GM23338 (cell line): ENCODE measurements around the gene OR51E1. TPM values are rescaled to one million over a fixed set of nuclear protein-coding genes. Genes with fewer than 3 reads are reported as not detected.

Experiments
- ATAC-seq: fragments of 200-7000 bp; cut with Tn5 transposase; 3 replicates; pipeline ENCODE4 v1.9.1; 2020
- DNase-seq: peaks from one replicate; pipeline ENCODE4 v3.0.0-alpha.2; 2015; ENCODE audit warnings: low spot score
- H2AFZ ChIP-seq: fragments of 200-600 bp; sonication (generic); 2 replicates; pipeline ENCODE4 v1.8.0; 2016; ENCODE audit warnings: antibody characterized with exemption, mild to moderate bottlenecking, moderate library complexity
- H3F3A ChIP-seq: fragments of 200-600 bp; sonication (generic); replicated peaks from 2 replicates; pipeline ENCODE4 v1.8.0; 2017; ENCODE audit warnings: antibody characterized with exemption, mixed run types, low read depth
- H3K27ac ChIP-seq: fragments of 200-600 bp; sonication (generic); 2 replicates; pipeline ENCODE4 v1.6.1; 2016; ENCODE audit warnings: low read depth
- H3K27me3 ChIP-seq: fragments of 200-600 bp; sonication (generic); 2 replicates; pipeline ENCODE4 v1.8.0; 2016; ENCODE audit warnings: mild to moderate bottlenecking, mixed run types, moderate library complexity; ENCODE audit not compliant: insufficient read depth
- H3K36me3 ChIP-seq: fragments of 200-600 bp; sonication (generic); 2 replicates; pipeline ENCODE4 v1.8.0; 2016; ENCODE audit warnings: mild to moderate bottlenecking; ENCODE audit not compliant: insufficient read depth
- H3K4me1 ChIP-seq: fragments of 200-600 bp; sonication (generic); 2 replicates; pipeline ENCODE4 v1.8.0; 2016; ENCODE audit warnings: mild to moderate bottlenecking, moderate library complexity; ENCODE audit not compliant: insufficient read depth
- H3K4me2 ChIP-seq: fragments of 200-600 bp; sonication (generic); 2 replicates; pipeline ENCODE4 v1.7.1; 2017; ENCODE audit warnings: mixed run types
- H3K4me3 ChIP-seq: fragments of 200-600 bp; sonication (generic); 2 replicates; pipeline ENCODE4 v1.6.1; 2016; ENCODE audit warnings: mixed run types
- H3K79me2 ChIP-seq: fragments of 200-600 bp; sonication (generic); replicated peaks from 2 replicates; pipeline ENCODE4 v1.8.0; 2017; ENCODE audit warnings: mild to moderate bottlenecking; ENCODE audit not compliant: insufficient read depth
- H3K9me2 ChIP-seq: fragments of 200-600 bp; sonication (generic); 2 replicates; pipeline ENCODE4 v1.8.0; 2017; ENCODE audit not compliant: insufficient read depth
- H4K20me1 ChIP-seq: fragments of 200-600 bp; sonication (generic); replicated peaks from 2 replicates; pipeline ENCODE4 v1.8.0; 2017; ENCODE audit warnings: mild to moderate bottlenecking; ENCODE audit not compliant: insufficient read depth
- H3K27ac Mint-ChIP-seq: 2 replicates; pipeline ENCODE4 v1.8.0; 2020; ENCODE audit warnings: inconsistent platforms, mild to moderate bottlenecking, moderate library complexity, mixed read lengths
- H3K27me3 Mint-ChIP-seq: 3 replicates; pipeline ENCODE4 v1.8.0; 2022; ENCODE audit warnings: low read depth, mild to moderate bottlenecking, moderate library complexity, mixed read lengths, inconsistent platforms; ENCODE audit not compliant: insufficient read depth, poor library complexity
- H3K36me3 Mint-ChIP-seq: 3 replicates; pipeline ENCODE4 v1.8.0; 2021; ENCODE audit warnings: low read depth, mild to moderate bottlenecking, inconsistent platforms, moderate library complexity, mixed read lengths
- H3K4me1 Mint-ChIP-seq: 3 replicates; pipeline ENCODE4 v1.8.0; 2020; ENCODE audit warnings: mild to moderate bottlenecking, inconsistent platforms, mixed read lengths
- H3K4me3 Mint-ChIP-seq: 3 replicates; pipeline ENCODE4 v1.8.0; 2021; ENCODE audit warnings: moderate library complexity, mild to moderate bottlenecking, inconsistent platforms, mixed read lengths
- H3K9me3 Mint-ChIP-seq: 3 replicates; pipeline ENCODE4 v1.8.0; 2020; ENCODE audit warnings: moderate library complexity, mild to moderate bottlenecking, inconsistent platforms, mixed read lengths
- CREB1 ChIP-seq: fragments of 250-450 bp; sonication (Bioruptor Pico); IDR thresholded peaks from 2 replicates; pipeline ENCODE4 v1.5.0; 2020; ENCODE audit warnings: low read depth, mild to moderate bottlenecking, moderate library complexity
- CTCF ChIP-seq, 2 experiments: fragments of 200-600 bp in 1 of 2; sonication (generic) in 1 of 2; conservative IDR thresholded peaks; 2 replicates each; pipeline versions ENCODE4 v1.5.1 to v1.6.1; 2016 to 2017; ENCODE audit warnings: antibody characterized with exemption in 2 of 2, low read depth in 2 of 2, mild to moderate bottlenecking in 2 of 2, moderate library complexity in 1 of 2
- ETS1 ChIP-seq: IDR thresholded peaks from 2 replicates; pipeline ENCODE4 v1.6.1; 2016; ENCODE audit warnings: antibody characterized with exemption
- EZH2 ChIP-seq: fragments of 200-600 bp; sonication (generic); IDR thresholded peaks from one replicate; pipeline ENCODE4 v1.8.0; 2017; ENCODE audit warnings: antibody characterized with exemption, mild to moderate bottlenecking, low read depth; ENCODE audit not compliant: unreplicated experiment
- EZH2phosphoT487 ChIP-seq: fragments of 200-600 bp; sonication (generic); IDR thresholded peaks from one replicate; pipeline ENCODE4 v1.8.1; 2018; ENCODE audit warnings: antibody characterized with exemption; ENCODE audit not compliant: unreplicated experiment
- JUNB ChIP-seq: IDR thresholded peaks from one replicate; pipeline ENCODE4 v1.6.1; 2016; ENCODE audit warnings: antibody characterized with exemption; ENCODE audit not compliant: unreplicated experiment
- NANOG ChIP-seq: IDR thresholded peaks from 2 replicates; pipeline ENCODE4 v1.6.1; 2016; ENCODE audit warnings: antibody characterized with exemption, borderline replicate concordance
- POLR2AphosphoS5 ChIP-seq: IDR thresholded peaks from 2 replicates; pipeline ENCODE4 v1.6.1; 2016; ENCODE audit warnings: antibody characterized with exemption, low read depth
- STAT1 ChIP-seq: IDR thresholded peaks from one replicate; pipeline ENCODE4 v1.6.1; 2016; ENCODE audit warnings: antibody characterized with exemption; ENCODE audit not compliant: unreplicated experiment
- ZNF114 ChIP-seq: fragments of 250-450 bp; sonication (Bioruptor Pico); IDR thresholded peaks from 2 replicates; pipeline ENCODE4 v1.5.0; 2020; ENCODE audit warnings: mild to moderate bottlenecking, moderate library complexity
- ZNF331 ChIP-seq: fragments of 250-450 bp; sonication (Bioruptor Pico); IDR thresholded peaks from 2 replicates; pipeline ENCODE4 v1.5.0; 2020; ENCODE audit warnings: low read depth, mild to moderate bottlenecking, moderate library complexity
- polyA plus RNA-seq: library from polyadenylated mRNA; unstranded; fragments of >200 nt; fragmentation: Nextera tagmentation; extraction: Ambion mirVana; gene quantifications from 2 replicates; pipeline ENCODE4 v1.2.1, GENCODE V29; 2016
- total RNA-seq: library from RNA; depleted of rRNA; stranded (reverse); fragments of >200 nt; shearing (Covaris generic); gene quantifications from 2 replicates; pipeline ENCODE4 v1.2.3, GENCODE V29; 2014
- TF ChIP-seq, protein P1 (sequence below): fragments of 250-450 bp; sonication (Bioruptor Pico); IDR thresholded peaks from 2 replicates; pipeline ENCODE4 v1.5.0; 2020; ENCODE audit warnings: mild to moderate bottlenecking, moderate library complexity
- TF ChIP-seq, protein P2 (sequence below): IDR thresholded peaks from one replicate; pipeline ENCODE4 v1.6.1; 2018; ENCODE audit warnings: antibody characterized with exemption; ENCODE audit not compliant: unreplicated experiment

Gene OR51E1
- total and polyA plus RNA-seq, 2 experiments from 2014 or later = not detected

- Histone ChIP-seq H3K79me2 (no peaks in the 10 kb centered on the region), H3K4me1 (no peaks in the 10 kb centered on the region), H2AFZ (no peak overlapping the region), H3K27me3 (no peaks in the 10 kb centered on the region), H4K20me1 (no peaks in the 10 kb centered on the region), H3F3A (no peaks in the 10 kb centered on the region), H3K36me3 (no peaks in the 10 kb centered on the region), H3K4me2 (no peak overlapping the region), H3K27ac (no peak overlapping the region), H3K9me2 (0 out of 2 replicates have a peak, but pooled peaks cover 6% of the 10 kb centered on the region), H3K4me3 (no peak overlapping the region)
- ATAC-seq = no peak
- Mint-ChIP-seq H3K9me3 (peaks cover 6% of the 10 kb centered on the region), H3K27me3 (no peaks in the 10 kb centered on the region), H3K4me3 (no peak overlapping the region), H3K36me3 (no peaks in the 10 kb centered on the region), H3K4me1 (no peaks in the 10 kb centered on the region), H3K27ac (no peak overlapping the region)
- no peak for TF ChIP-seq CREB1 (CRISPR knock-in tag)
- no peak for TF ChIP-seq NANOG
- TF ChIP-seq STAT1 = no peak
- no peak for TF ChIP-seq ETS1
- no peak for TF ChIP-seq ZNF114
- TF ChIP-seq, protein P1, sequence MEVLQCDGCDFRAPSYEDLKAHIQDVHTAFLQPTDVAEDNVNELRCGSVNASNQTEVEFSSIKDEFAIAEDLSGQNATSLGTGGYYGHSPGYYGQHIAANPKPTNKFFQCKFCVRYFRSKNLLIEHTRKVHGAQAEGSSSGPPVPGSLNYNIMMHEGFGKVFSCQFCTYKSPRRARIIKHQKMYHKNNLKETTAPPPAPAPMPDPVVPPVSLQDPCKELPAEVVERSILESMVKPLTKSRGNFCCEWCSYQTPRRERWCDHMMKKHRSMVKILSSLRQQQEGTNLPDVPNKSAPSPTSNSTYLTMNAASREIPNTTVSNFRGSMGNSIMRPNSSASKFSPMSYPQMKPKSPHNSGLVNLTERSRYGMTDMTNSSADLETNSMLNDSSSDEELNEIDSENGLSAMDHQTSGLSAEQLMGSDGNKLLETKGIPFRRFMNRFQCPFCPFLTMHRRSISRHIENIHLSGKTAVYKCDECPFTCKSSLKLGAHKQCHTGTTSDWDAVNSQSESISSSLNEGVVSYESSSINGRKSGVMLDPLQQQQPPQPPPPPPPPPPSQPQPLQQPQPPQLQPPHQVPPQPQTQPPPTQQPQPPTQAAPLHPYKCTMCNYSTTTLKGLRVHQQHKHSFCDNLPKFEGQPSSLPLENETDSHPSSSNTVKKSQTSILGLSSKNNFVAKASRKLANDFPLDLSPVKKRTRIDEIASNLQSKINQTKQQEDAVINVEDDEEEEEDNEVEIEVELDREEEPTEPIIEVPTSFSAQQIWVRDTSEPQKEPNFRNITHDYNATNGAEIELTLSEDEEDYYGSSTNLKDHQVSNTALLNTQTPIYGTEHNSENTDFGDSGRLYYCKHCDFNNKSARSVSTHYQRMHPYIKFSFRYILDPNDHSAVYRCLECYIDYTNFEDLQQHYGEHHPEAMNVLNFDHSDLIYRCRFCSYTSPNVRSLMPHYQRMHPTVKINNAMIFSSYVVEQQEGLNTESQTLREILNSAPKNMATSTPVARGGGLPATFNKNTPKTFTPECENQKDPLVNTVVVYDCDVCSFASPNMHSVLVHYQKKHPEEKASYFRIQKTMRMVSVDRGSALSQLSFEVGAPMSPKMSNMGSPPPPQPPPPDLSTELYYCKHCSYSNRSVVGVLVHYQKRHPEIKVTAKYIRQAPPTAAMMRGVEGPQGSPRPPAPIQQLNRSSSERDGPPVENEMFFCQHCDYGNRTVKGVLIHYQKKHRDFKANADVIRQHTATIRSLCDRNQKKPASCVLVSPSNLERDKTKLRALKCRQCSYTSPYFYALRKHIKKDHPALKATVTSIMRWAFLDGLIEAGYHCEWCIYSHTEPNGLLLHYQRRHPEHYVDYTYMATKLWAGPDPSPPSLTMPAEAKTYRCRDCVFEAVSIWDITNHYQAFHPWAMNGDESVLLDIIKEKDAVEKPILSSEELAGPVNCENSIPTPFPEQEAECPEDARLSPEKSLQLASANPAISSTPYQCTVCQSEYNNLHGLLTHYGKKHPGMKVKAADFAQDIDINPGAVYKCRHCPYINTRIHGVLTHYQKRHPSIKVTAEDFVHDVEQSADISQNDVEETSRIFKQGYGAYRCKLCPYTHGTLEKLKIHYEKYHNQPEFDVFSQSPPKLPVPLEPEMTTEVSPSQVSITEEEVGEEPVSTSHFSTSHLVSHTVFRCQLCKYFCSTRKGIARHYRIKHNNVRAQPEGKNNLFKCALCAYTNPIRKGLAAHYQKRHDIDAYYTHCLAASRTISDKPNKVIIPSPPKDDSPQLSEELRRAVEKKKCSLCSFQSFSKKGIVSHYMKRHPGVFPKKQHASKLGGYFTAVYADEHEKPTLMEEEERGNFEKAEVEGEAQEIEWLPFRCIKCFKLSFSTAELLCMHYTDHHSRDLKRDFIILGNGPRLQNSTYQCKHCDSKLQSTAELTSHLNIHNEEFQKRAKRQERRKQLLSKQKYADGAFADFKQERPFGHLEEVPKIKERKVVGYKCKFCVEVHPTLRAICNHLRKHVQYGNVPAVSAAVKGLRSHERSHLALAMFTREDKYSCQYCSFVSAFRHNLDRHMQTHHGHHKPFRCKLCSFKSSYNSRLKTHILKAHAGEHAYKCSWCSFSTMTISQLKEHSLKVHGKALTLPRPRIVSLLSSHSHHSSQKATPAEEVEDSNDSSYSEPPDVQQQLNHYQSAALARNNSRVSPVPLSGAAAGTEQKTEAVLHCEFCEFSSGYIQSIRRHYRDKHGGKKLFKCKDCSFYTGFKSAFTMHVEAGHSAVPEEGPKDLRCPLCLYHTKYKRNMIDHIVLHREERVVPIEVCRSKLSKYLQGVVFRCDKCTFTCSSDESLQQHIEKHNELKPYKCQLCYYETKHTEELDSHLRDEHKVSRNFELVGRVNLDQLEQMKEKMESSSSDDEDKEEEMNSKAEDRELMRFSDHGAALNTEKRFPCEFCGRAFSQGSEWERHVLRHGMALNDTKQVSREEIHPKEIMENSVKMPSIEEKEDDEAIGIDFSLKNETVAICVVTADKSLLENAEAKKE (CRISPR knock-in tag) = no peak
- TF ChIP-seq EZH2 = no peak
- TF ChIP-seq CTCF (conservative IDR thresholded peaks at IDR 0.05; ENCODE audit: low read depth in 2 of 2) = no peak
- no peak for TF ChIP-seq POLR2AphosphoS5
- no peak for TF ChIP-seq EZH2phosphoT487
- TF ChIP-seq, protein P2, sequence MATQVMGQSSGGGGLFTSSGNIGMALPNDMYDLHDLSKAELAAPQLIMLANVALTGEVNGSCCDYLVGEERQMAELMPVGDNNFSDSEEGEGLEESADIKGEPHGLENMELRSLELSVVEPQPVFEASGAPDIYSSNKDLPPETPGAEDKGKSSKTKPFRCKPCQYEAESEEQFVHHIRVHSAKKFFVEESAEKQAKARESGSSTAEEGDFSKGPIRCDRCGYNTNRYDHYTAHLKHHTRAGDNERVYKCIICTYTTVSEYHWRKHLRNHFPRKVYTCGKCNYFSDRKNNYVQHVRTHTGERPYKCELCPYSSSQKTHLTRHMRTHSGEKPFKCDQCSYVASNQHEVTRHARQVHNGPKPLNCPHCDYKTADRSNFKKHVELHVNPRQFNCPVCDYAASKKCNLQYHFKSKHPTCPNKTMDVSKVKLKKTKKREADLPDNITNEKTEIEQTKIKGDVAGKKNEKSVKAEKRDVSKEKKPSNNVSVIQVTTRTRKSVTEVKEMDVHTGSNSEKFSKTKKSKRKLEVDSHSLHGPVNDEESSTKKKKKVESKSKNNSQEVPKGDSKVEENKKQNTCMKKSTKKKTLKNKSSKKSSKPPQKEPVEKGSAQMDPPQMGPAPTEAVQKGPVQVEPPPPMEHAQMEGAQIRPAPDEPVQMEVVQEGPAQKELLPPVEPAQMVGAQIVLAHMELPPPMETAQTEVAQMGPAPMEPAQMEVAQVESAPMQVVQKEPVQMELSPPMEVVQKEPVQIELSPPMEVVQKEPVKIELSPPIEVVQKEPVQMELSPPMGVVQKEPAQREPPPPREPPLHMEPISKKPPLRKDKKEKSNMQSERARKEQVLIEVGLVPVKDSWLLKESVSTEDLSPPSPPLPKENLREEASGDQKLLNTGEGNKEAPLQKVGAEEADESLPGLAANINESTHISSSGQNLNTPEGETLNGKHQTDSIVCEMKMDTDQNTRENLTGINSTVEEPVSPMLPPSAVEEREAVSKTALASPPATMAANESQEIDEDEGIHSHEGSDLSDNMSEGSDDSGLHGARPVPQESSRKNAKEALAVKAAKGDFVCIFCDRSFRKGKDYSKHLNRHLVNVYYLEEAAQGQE = no peak
- no peak for TF ChIP-seq ZNF331 (CRISPR knock-in tag)
- TF ChIP-seq JUNB = no peak
- DNase-seq = no peak
Observed at GRCh38 chr11:4619514-4619913, 24.3 kb upstream of the OR51E1 start.
